ENCODE results near the gene SF1. TPM values are rescaled to one million over a fixed set of nuclear protein-coding genes. Genes with fewer than 3 reads are reported as not detected.

Gene SF1
- total RNA-seq, 1 experiment from 2014 or later = 153 TPM

DNA sequence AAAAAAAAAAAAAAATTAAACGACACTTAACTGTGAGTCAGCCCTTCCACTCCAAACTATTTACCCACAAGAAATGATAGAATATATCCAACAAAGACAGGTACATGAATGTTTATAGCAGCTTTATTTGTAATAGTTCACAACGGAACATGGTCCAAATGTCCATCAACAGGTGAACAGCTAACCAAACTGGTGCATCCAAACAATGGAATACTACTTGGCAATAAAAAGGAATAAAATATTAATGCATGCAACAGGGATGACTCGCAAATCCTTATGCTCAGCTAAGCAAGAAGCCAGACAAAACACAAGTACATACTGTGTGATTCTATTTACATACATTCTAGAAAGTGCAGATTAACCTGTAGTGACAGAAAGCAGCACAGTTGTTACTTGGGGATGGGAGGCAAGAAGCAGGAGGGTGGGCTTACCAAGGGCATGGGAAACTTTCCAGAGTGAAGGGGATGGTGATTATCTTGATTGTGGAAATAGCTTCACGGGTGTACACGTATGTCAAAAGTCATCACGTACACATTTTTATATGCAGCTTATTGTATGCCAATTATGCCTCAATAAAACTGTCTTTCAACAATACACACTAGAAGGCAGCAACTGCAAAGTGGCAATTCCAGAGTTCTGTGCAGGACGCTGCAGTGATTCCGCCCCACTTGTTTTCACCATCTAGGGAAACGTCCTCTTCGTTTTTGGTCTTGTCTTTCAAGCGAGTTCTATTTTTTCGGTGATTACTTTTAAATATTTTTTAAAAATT, 6.7 kb upstream of the SF1 start:
- no peak for DNase-seq (ENCODE audit: low read depth)

DNA sequence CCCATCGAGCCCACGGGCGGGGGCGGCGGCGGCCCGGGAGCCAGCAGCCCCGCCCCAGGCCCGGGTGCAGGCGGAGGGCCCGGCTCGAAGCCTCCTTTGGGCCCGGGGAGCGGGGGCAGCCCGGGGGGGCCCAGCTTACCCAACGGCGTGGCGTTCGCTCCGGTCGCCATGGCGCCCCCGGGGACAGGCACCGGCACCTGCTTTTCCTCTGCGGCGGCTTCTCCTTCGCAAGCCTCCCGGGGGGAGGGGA, 194 bp downstream of the SF1 start:
- DNase-seq (ENCODE audit: low read depth) = no peak

DNA sequence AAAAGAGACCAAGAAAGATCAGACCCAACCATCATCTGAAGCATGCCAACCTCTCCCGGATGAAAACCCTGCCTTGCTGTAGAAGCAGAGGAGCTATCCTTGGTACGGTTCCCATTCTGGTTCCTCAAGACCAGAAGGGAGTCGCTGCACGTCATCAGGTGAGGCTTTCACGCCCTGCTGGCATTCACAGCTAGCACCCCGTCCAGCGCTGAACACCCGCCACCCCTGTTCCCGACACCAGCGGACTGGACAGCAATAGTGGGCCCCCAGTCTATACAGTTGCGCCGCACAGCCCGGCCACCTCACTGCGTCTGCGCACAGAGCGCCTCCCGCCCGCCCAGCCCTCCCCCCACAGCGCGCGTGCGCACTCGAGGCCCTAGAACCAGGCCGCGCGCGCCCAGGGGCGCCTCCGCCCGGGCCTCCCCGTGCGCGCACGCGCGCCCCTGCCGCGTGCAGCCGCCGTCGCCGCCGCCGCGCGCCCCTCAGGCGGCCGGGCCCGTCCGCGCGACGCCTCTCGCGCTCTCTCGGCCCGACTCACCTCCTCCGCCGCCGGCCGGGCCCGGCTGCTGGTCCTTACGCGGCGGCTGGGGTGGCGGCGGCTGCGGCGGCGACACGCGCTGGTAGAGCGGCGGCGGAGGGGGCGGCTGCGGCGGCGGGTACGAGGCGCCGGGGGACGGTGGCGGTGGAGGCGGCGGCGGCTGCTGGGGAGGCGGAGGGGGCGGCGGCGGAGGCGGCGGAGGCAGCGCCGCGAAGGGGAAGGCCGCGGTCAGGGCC, 706 bp downstream of the SF1 start:
- peak; percentile 60 for DNase-seq (ENCODE audit: low read depth)

DNA sequence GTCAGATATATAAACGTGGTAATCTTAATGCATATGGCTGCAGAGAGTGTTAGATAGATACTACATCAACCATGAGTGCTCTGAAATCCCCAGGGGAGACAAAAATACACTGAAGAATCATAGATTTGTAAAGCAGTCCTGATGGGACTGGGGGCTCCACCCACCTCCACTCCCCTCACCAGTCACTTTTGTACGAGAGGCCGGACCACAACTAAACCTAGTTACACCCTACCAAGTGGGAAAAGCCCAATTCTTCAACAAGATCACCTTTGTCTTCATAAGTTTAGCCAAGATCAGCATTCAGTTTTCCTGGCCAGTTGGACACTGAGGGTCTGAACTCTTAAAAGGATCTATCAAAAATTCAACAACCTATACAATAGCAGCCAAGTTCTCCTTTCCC, 1.5 kb downstream of the SF1 start:
- no peak for DNase-seq (ENCODE audit: low read depth)

DNA sequence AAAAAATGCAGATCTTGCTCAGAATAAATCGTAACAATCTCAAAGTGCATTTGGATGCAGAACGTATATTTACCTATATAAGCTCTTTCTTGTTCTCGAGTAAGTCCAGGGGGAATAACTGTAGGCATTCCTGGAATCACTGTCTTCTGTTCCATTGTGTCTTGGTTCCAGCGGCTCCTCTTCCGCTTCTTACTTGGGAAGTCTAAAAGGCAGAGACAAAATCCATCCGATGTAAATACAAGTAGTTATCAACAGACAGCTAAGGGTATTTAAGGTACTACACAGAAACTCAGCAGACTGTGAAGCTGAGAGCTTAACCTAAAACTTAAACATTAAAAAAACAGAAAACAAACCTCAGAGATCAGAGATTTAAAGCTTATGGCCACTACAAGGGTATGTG, 1.9 kb downstream of the SF1 start:
- no peak for DNase-seq (ENCODE audit: low read depth)

DNA sequence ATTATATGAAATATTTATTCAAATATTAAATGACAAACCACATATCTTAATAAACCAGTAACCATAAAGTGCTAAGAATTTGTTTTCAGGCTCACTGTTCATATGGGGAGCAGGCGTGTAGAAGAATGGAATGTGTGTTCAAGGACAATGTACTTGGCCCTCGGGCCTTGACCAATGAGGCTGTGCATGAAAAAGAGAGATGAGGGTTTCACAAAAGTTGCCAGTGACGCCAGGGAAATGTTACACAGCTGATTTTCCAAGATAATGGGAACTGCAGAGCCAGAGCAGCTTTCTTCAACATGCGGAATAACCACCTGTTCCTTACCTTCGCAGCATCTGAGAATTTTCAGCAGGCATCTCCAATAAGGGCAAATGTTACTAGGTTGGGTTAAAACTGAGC, 4.2 kb downstream of the SF1 start:
- no peak for DNase-seq (ENCODE audit: low read depth)

DNA sequence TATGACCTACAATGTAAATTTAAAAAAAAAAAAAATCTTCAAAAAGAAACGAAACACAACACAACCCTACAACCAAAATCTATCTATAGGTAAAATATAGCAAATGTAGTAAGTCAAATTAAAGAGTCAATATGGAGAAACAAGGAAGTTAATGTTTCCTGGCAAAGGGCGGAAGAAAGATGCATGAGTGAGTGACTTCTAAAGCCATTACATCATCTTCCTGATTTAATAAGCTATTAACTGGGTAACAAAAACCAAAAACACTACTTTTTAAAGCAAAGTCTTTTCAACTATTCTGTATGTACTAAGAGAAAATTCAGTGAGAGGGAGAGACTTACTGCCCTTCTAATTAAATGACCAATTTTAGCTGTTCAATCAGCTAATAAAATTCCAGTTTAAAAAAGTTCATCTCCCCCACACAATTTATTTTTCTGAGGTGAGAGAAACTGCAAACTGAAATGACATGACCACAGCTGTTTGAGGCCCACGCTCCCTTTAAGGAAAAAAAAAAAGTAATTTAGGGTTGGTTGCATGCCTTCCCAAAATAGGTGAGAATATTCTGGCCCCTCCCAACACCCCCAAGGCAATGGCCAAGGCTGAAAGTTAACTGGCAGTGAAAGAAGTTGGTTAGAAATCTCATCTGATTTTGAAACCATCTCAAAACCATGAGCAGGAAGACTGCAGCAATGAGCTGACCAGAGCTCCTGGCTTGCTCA, 5.9 kb downstream of the SF1 start:
- no peak for DNase-seq (ENCODE audit: low read depth)

DNA sequence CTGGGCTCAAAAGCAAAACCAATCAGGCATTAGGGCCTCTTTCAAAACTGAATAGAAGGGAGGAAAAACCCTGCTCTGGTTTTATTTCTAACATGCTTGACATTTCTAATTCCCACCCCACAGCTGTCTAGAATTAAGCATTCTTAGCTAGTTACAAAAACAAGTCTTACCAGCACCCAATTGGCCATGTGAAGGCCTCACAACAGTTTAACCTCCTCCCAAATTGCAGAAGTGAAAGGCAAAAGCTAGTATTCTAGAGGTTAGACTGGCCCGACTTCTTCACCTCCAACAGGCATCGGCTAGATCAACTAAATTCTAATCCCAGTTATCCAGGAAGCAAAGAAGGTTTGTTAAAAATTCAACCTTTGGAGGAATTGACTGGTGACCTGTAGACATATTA, 6.5 kb downstream of the SF1 start:
- no peak for DNase-seq (ENCODE audit: low read depth)

DNA sequence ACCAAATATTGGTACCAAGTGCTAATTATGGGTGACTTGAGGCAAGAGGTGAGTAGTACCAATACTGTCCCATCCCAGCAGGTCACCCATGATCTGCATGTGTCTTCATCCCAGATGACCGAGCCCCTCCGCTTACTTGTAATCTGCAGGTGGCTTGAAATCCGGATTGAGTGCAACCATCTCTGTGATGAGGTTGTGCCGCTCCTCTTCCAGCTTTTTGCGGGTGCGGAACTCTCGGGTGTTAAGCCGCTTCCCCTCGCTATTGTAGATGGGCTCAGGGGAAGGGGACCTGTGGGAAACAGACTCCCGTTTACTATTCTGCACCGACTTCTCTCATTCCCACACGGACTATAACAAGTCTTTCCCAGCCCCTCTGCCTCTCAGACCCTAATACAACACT, 8.2 kb downstream of the SF1 start:
- no peak for DNase-seq (ENCODE audit: low read depth)

DNA sequence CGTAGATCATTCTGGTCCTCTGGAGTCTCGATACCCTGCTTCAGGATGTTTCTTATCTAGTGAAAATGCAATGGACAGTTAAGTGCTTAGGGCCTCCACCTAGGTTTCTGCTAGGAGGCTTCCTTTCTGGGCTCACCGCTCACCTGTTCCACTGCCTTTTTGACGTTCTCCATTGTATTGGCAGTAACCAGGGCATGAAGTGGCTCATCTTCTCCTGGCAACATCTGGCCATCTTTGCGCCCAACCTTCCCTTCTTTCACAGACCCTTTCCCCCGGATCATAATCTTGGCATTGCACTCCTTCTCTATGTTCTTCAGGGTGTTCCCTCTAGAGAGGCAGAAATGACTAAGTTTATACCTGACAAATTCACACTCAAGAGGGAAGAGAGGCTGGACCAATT, 9.1 kb downstream of the SF1 start:
- DNase-seq (ENCODE audit: low read depth) = no peak

DNA sequence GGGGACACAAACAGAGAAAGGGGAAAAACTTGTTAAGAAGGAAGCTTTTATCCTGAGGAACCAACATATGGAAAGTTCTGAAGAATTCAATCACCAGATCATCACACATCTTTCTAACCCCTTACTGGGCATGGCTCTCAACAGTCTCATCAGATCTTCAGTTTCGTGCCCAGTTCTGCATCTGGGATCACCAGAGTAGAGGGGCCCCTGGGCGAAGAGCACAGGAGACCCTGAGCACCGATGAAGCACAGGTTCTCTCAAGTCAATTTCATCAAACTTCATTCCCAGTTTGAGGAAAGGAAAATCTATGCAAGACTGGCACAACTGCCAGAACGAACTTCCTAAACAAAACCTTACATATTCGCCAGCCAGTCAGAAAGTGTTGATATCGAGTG, 10.0 kb downstream of the SF1 start:
- no peak for DNase-seq (ENCODE audit: low read depth)

DNA sequence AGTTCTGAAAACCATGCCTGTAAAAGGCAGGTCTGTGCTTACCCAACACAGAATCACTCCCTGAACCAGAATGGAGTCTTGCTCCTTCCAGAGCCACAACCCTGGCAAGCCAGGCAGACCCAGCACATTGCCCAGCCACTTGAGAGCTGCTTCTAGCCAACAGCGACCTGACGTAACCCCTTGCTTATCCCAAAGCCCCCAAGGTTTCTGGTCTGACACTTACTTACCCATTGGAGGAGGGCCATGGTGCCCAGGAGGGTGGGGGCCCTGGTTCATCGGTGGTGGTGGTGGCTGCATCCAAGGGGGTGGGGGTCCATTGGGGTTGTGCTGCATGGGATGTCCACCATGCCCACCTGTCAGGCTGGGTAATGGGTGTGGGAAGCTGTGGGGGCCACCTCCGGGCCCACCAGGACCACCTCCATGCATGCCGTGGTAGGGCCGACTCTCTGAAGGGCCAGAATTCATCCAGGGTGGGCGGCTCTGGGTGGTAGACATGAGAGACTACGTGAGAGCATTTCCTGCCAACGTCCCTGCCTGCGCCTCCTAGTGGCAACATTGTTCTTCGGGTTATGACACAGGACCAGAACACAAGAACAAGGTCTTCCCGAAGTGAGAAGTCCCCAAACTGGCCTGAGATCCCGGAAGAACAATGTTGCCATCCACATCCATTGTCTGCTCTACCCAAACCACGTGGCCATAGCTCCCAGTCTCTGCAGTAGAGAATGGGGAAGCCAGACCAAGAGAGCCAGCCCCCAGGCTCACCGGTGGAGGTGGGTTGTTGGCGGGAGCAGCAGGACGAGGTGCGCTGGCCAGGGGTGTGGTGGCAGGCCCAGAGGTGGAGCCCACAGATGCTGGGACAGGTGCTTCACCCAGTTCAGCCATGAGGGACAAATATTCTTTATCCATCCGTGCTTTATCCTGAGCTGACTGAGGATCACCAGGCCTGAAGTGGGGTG, 10.7 kb downstream of the SF1 start:
- peak; percentile 43 for DNase-seq (ENCODE audit: low read depth)

DNA sequence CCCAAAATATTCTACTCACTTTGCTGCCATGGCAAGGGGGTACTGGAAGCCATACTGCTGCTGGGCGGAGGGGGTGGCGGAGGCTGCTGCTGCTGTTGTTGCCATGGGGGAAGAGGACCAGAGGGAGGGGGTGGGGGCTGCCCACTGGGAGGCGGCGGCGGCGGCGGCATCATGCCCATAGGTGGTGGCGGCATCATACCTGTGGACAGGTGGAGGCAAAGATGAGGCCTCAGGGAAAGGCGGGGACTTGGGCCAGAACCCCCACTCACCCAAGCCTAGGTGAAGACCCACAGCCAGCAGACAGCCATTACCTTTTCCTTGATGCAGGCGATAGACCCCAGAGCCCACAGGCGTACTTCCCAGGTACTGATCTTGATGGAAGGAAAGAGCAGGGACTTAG, 11.5 kb downstream of the SF1 start:
- no peak for DNase-seq (ENCODE audit: low read depth)

DNA sequence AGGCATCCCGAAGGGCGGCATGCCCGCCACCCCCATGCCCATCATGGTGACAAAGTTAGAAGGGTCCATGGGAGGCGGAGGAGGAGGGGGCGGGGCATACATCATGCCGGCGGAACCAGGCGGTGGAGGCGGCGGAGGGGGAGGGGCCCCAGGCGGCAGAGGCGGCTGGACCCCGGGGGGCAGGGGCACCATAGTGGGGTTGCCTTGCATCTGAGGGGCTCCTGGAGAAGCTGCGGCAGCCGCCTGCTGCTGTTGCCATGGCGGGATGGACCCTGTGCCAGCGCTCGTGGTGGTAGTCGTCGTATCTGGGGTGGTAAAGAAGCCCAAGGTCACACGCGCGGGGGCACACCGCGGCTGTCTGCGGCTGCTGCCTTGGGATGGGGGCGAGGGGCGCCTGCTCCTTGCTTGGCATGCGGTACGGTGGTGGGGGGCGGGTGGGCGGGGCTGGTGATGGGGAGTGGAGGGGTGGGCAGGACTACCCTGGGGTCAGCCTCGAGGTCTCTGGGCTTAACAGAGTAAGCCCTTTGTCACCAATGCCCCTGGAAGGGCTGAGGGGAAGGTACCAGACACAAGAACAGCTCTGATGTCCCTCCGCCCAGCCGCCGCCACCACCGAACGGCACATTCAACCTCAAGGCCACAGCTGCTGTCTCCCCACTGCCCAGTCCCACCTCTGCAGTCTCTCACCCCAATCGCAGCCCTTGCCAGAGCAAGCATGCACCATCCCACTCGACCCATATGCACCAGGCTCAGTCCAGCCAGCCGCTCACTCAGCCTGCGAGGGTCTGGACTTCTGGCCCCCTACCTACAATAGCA, 12.3 kb downstream of the SF1 start:
- DNase-seq (ENCODE audit: low read depth) = no peak

DNA sequence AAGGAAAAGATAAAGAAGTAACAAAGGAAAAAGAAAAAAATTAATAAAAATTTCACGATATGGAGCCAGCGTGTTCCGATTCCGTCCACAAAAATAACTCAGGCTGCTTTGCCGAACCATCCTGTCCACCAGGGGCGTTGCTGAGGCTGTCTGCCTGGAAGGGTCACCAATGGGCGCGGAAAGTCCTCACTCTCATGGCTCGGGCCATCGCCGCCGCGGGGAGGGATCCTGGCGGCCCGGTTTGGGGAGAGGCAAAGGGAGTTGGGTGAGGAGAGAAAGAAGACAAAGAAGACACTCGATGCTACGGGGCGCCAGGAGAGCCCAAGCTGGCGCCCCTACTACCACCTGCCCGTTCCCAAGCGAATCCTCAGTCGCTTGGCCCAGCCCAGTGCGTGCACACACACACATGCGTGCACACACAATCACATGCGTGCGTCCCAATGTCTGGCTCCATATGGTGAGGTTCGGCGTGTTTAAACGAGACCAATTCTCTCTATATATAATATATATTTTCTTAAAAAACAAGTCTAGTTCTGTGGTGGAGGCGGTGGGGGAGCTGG, 13.0 kb downstream of the SF1 start:
- no peak for DNase-seq (ENCODE audit: low read depth)

DNA sequence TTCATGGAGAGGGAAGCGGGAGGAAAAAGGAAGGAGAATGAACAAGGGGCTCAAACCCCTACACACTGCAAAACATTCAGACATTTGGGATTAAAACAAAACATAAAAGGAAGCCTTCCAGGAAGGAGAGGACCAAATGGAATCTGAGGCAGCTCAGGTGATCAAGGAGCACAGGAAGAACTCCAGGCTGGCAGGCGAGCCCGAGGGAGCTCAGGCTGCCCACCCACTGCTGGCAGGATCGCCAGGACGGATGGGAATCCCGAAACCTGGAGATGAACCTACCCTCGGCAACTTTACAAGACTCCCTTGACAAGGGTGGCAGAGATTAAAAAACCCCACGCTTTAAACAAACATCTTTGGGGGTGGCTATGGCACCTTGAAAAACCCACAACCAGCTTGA, 13.6 kb downstream of the SF1 start:
- DNase-seq (ENCODE audit: low read depth) = no peak

DNA sequence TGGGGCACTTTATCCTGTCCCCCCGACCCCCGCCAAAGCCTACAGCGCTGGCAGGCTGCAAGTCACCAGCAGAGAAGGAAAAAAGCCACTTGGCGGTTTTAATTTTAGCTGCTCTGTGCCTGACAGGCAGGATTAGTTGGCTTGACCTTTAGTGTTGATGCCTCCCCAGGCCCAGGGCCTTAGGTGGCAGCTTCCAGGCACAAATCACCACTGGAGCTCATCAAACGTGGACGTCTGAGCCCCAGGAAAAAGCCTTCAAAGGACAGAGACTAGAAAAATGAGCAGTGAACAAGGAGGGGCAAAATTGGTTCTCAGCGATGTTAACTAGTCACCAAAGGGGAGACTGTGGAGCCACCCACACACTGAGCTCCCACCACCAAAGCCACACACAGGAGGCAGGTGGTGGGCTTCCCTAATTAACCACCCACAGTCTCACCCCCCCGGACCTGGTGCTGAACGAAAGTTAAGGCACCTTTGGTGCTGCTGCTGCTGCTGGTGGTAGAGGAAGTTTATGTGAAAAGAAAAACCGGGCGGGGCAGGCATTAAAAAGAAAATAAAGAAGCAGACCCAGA, 14.2 kb downstream of the SF1 start:
- no peak for DNase-seq (ENCODE audit: low read depth)

DNA sequence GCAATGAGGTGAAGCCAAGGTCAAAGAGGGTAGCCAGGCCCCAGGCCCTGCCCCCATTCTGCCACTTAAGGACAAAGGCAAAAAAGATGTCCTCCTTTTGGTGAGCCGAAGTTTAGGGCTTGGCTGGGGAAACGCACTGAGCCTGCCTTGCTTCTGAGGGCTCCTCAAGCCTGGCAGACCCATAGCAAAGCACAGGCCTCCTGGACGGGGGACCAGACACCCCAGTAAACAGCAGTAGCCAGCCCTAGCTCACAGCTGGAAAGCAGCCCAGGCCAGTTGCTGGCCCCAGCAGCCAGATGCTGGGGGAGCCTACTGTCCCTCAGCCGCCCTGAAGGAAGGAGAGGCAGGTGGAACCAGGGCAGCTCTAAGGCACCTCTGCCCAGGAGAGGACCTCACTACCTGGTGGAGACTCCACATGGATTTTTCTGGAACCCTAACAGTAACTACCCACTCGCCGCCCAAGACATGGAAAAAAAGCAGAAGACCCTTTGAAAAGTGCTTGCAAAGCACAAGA, 14.8 kb downstream of the SF1 start:
- DNase-seq (ENCODE audit: low read depth) = no peak

DNA sequence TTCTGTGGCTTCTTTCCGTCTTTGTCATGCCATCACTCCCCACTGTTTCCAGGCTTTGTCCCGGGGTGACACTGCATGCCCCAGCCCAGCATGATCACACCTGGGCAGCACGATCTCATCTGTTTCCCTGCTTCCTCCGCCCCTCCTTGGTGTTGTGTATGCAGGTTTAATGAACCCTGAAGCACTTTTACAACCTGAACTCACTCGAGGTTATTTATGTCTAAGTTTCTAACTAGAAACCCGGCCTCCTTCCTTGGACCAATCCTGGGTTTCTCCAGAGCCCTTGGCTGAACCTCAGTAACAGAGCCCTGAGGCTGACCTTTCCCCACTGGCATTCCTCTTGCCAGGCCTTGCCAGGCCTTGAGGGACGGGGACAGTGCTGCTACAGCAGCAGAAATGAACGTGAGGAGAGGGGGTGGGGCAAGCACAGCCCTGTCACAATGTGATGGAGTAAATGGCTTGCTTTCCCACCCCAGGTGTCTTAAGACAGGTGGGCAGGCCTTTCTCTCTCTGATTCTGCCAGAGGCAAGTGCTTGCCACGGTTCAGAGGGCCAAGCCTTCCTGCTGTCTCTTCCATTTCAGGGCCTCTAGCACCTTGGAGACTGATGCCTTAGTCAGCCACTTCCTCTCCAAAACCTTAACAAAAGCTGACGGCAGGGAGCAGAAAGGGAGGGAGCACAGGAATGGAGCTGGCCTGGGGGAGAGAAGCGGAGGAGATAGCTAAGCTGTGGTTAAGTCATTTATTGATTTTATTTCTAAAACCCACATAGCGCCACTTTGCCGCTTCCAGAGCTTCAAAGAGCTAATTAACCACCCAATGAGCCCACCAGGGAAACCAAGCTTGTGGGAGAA, 15.4 kb downstream of the SF1 start:
- DNase-seq (ENCODE audit: low read depth) = peak; percentile 44

Measured in HT1080 (cell line).